Measurements from ENCODE around the gene MGST2.

MGST2 gene

DNA sequence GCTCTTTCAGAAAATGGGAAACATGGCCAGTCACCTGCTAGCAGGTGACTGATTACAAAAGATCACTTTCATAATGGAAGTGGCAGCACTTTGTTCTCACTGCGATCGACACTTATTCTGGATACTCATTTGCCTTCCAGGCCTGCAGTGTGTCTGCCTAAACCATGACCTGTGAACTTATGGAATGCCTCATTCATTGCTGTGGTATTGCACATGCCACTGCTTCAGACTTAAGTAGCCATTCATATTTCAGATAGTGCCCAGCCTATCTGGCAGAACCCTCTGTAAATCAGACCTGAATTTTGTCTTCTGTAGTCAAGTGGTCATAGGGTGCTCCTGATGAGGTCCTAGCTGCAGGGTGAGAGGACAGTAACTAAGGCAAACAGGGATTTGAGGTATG is 23.3 kb upstream of the MGST2 start:
- no peak for DNase-seq

DNA sequence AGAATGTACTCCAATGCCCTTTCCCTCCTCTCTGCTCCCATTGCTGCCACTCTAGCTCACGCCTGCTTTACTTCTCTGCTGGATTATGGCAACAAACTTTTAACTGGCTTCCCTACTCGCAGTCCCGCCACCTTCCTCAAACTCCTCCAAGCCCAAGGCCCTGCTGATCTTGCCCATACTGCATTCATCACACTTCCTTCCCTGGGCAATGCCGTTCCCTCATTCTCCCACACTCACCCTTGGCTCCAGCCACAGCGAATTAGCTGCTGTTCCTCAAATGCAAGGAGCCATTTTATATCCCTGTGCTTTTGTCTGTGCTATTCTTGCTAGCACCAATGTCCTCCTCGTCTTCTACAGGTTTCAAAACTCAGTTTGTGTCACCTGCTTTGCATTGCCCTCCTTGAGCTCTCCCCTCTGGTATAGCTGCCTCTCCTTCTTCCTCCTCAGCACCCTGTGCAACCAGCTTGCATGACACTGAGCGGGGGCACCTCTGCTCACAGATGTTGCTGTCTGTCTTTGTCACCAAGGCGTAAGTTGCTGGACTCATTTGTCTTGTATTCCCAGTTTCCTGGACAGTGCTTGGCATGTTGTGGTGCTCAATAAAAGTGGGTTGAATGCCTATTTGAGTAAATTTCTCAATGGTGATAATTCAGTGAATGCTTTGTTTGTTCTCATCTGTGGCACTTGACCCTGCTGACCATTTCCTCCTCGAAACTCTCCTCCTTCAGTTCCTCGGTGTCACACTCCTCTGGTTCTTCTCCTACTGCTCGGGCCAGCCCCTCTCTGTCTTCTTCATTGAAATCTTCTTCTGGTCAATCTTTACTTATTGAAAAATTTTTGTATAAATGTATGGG is 22.4 kb upstream of the MGST2 start:
- no peak for DNase-seq

DNA sequence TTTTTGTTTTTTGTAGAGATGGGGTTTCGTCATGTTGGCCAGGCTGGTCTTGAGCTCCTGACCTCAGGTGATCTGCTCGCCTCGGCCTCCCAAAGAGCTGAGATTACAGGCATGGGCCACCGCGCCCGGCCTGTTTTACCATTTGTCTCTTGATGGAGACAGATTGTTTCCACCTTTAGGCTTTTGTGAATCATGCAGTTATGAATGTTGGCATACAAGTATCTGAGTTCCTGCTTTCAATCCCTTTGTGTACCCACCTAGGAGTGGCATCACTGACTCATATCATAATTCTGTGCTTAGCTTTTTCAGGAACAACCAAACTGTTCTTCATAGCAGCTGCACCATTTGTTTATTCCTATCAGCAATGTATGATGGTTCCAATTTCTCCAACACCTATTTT is 20.2 kb upstream of the MGST2 start:
- no peak for DNase-seq

DNA sequence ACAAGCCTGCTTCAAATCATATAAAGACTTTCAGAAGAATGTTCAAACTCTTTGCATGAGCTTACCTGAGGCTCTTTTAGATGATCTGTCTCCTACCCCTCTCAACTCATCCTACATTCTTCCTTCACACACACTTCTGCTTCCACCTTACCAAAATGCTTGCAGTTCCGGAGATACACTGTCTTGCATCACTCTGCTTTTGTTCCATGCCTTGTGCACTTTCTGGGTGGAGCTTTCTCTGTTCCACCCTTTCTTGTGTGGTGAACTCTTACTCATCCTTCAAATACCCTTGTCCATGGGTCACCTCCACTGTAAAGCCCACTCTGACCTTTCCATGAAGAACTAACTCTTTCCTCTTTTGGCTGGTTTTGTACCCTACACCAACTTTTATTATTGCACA is 18.4 kb upstream of the MGST2 start:
- no peak for DNase-seq

DNA sequence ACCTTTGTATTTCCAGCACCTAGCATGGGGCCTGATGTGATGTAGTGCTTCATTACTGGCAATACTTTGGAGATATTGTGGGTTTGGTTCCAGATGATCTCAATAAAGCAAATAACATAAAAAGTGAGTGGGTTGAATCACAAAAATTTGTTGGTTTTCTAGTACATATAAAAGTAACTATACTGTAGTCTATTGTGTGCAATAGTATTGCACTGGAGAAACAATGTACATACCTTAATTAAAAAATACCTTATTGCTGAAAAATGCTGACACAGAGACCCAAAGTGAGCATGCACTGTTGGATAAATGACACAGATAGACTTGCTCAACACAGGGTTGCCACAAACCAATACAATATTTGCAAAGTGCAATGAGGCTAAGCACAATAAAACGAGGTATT is 17.7 kb upstream of the MGST2 start:
- DNase-seq = no peak

DNA sequence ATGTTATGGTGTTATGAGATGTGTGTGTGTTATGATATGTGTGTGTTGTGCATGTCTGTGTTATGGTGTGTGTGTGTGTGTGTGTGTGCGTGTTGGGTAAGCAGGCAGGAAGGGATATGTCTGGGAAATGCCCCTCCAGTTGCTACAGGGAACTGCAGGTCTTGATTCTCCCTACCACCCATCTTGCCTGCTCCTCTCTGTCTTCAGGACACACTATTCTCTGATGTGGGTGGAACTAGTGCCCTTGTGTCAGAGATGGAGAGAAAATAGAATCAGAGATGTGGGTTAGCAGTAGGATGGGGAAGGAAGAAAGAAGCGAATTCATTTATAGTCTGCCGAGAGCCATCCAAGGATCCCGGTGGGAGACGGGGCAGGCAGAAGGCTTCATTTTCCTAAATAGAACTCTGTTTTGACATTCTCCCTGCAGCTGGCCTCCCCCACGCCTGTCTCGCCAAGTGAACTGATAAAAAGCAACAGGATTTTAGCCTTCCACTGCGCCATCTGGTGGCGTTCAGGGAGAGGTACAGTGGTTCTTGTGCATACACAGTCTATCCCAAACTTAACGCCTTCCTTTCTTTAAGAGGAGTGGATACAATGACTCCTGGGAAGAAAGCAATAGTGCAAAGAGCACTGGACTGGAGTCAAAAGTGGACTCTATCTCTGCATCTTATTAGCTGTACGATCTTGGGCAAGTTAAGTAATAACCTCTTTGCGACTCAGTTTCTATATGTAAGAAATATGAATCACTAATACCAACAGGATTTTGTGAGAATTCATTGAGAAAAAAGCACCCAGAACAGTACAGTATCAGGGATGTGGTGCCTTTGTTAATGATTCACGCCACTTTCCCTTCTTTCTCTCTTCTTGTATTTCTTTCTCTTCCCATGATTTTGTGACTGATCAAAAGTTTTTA is 14.1 kb upstream of the MGST2 start:
- DNase-seq = peak; percentile 72

DNA sequence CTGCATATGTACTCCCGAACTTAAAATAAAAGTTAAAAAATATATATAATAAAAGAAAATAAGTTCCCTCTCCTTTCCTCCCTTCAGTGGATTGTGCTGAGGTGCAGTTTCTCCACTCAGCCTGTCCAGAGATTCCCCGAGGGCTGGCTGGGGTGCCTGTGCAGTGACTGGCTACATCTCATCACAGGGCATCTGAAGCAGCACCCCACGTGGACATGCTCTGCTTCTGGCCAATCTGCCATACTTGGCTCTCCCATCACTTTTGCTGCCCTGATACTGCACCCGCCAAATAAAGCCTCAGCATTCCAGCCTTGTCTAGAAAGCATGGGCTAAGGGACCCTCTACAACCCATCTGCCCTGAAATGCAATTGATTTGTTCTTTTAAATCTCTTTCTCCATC is 11.1 kb upstream of the MGST2 start:
- no peak for DNase-seq

DNA sequence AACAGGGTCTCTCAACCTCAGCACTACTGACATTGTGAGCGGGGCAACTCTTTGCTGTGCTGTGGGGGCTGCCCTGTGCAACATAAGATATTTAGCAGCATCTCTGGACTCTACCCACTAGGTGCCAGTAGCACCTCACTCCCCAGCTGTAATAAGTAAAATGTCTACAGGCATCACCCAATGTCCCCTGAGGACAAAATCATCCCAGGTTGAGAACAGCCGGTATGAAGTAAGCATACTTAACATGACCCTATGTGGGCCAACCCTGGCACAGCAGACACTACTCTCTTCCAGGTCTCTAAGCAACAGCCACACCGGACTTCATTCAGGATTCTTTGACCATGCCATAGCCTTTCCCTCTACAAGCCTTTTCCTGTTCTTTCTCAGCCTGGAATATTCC is 10.5 kb upstream of the MGST2 start:
- no peak for DNase-seq

DNA sequence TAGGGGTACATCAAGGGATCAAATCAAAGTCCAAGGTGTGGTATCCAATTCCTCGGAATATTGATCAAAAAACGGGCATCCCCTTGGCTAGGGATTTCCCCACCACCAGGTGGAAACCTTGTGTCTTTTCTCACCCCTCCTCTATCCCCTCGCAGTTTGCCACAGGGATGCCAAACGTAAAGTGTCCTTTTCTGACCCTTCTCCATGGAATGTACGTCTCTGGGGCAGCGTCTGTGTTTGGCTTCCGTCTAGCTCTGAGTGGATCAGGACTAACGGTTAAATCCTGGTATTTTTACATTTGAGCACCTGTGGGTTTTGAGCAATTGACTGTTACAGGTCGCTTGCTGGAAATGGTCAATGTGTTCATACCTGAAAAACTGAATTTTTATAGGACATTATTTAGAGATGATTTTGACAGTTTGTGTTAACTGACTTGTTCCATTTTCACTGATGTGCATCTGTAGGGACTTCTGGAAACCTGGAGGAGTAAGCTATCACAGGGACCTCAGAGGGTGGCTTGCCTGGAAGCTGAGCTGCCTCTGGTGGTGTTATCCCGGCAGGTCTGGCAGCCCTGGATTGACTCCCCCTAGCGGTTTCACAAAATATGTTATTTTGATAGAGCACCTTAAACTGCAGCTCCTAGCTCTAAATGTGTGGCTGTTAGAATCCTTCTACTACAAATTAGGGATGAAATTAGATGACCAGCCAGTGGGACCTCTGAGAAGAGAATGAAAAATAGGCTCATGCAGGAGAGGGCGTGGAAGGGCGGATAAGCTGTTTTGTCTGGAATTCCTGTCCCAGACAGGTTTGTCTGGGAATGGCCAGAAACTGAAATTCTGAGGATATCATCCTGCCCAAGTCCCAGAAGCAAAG is 8.8 kb upstream of the MGST2 start:
- DNase-seq = peak; percentile 58

DNA sequence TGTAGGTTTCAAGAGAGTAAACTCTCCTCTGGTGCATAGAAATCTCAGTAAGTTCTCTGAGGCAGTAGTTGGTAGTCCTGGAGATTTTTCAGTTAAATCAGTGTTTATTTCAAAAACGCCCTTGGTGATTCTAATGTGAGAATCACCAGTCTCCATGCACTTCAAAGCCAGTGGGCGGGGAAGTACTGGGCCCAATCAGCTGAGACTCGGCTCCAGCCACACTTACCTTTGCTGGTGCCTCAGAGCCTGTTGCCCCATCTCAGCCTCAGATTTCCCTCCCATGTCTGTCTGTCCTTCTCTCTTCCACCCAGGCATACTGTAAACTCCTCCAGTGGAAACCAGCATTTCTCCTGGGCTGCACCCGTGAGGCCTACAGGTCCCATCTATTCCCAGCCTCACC is 7.4 kb upstream of the MGST2 start:
- DNase-seq = no peak

DNA sequence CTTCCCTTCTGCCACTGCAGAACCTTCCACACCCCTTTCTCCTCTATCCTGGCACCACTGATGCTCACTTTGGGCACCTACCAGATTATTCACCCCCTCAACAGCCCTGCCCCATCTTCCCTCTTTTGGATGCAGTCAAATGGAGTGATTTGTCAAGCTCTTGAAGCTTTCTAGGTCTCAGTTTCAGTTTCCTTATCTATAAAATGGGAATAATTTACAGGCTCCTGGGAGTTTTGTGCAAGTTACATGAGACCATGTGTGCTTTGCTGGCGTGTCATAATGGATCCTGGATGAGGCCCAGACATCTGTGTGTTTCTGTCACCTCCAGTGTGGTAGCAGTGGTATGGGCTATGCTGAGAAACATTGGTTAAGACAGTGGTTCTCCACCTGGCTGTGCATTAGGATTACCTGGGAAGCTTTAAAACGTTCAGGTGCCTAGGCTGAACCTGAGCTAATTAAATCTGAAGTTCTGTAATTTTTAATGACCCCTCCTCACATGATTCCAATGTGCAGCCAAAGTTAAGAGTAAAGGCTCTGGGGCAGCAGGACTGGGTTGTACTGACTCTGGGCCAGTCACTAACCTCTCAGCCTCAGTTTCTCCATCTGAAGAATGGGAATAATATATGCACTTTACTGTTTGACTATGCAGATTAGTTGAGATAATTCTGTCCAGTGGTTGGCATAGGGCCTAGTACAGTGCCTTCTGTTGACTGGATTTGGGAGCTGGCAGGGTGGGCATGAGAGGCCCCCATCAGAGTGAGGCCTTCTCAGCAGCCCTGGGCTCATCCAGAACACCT is 6.8 kb upstream of the MGST2 start:
- no peak for DNase-seq

DNA sequence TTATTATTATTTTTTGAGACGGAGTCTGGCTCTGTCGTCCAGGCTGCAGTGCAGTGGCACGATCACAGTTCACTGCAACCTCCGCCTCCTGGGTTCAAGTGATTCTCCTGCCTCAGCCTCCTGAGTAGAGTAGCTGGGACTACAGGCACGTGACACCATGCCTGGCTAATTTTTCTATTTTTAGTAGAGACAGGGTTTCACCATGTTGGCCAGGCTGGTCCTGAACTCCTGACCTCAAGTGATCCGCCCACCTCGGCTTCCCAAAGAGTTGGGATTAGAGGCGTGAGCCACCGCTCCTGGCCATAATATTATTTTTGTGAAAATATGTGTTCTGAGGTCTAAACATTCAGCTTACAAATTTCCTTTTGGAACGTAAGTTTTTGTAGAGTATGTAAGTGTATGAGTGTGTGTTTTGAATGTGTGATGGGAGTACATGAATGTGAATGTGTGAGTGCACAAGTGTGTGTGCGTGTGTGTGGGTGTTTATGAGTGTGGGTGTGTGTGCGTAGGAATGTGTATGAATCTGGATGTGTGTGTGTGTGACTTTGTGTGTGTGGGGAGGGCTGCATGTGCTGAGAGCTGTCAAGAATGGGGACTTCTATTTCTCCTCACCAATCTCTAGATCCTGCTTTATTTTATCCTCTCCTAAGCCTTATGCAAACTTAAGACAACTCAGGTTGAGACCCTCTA is 5.7 kb upstream of the MGST2 start:
- DNase-seq = no peak

DNA sequence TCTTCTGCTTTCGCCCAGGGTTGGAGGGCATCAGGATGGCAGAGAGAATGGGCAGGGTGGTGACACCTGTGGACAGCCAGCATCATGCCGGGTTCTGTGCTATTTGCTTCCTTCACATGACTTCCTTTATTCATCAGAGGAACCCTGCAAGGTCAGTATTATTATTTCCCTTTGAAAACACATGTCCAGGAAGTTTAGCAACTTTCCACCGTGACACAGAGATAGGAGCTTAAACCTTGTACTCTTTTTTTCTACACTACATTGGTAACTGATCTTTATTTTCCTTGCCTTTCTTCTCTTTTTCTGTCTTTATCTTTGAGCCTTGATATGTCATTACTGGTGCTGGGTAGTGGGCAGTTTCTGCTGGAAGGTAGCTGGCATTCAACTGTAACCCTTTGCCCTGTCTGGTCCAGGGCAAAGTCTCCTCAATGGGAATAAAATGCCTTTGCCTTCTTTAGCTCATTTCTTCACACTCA is 5.0 kb upstream of the MGST2 start:
- no peak for DNase-seq

DNA sequence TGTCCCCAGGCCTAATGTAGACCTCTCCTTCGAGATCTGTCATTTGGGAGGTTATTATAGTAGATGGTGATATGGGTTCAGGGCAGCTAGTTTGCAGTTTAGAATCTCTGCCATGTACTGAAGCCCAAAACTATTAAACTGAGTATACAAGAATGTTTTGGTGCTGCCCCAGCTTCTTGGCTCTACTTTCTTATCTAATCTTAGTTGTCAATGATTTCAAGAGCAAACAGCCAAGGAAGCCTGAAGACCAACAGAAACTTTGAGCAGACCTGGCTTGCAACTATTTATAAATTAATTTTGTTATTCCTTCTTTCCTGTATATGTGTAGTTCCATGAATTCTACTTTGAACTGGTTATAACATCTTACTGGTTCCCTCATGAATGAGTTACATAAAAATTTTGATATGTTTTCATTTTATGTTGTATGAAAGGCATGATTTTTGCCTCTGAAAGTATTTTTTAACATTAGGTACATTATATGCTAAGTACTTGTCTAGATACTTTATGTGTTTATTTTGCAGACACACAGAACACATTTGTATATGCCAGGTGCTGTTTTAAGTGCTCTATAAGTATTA is 2.0 kb upstream of the MGST2 start:
- no peak for DNase-seq

DNA sequence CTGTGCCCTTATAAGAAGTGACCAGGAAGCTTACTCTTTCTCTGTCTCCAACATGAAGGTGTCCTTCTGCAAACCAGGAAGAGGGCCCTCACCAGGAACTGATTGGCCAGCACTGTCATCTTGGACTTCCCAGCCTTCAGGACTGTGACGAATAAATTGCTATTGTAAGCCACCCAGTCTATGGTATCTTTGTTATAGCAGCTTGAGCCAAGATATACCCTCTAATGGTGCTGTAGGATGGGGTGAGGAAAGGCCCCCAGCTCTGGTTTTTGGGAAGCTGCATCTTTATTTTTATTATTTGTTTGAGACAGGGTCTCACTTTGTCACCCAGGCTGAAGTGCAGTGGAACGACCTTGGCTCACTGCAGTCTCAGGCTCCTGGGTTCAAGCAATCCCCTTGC is 1.2 kb upstream of the MGST2 start:
- DNase-seq = no peak

DNA sequence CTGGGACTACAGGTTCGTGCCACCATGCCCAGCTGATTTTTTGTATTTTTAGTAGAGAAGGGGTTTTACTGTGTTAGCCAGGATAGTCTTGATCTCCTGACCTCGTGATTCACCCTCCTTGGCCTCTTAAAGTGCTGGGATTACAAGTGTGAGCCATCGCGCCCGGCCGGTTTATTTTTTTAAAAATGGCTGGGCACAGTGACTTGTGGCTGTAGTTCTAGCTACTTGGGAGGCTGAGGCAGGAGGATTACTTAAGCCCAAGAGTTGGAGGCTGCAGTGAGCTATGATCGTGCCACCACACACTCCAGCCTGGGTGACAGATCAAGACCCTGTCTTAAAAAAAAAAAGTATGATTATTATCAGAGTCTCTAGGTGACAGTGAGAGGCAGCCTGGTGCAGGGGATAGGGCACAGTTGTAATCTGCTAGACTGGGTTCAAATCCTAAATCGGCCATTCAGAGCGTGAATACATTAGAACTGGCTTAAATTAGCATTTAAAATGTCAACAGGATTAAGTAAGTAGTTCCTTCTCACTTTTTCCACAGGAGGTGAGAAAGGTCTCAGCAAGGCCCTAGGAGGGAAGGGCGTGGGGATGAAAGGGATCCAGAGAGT is 435 bp upstream of the MGST2 start:
- DNase-seq = no peak

DNA sequence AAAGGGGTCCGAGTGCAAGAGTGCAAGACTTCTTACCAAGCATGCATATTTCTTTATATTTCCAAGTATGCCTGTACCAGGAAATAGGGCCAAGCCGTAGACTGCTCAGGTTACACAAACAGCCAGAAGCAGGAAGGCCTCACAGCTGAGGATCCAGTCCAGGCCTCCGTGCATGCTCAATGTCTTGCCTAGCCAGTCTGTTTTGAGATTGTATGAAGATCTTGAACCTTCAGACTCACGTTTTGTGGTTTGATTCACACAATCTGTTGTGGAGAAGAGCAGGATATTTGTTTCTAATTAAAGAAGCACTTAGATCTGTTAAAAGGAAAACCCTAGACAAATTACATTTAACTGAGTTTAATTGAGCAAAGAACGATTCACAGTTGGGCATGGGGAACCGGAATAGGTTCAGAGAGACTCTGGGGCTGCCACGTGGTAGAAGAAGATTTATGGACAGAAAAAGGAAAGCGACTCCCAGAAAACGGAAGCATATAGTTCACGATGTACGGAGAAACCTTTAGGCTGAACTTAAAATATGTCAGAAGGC is 1.2 kb downstream of the MGST2 start:
- peak; percentile 66 for DNase-seq

DNA sequence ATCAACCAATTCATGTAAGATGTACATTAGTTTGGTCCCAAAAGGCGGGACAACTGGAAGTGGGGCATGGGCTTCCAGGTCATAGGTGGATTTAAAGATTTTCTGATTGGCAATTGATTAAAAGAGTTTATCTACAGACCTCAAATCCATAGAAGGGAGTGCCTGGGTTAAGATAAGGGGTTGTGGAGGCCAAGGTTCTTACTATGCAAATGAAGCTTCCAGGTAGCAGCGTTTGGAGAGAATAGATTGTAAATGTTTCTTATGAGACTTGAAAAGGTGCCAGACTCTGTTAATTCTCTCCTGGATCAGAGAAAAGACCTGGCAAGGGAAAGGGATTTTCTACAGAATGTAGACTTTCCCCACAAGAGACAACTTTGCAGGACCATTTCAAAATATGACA is 2.4 kb downstream of the MGST2 start:
- DNase-seq = no peak

DNA sequence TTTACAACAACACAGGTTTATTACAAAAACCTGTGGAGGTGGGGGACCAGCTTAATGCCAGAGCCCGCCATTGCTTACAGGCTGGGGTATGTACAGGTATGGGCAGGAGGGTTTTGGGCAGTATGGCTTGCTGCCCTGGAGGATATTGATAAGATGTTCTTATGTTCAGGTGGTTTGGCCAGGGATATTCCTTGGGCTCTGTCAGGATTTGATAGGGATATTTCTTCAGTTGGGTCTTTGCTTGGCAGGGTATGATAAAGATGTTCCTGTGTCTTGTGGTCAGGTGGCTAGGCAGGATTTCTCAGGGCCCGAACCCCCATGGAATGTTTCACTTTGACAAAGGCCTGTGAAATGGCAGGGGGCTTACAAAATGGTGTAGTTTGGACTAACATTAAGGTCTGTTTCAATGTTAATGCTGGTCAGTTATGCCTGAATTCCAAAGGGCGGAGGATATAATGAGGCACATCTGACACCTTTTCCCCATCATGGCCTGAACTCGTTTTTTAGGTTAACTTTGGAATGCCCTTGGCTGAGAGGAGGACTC is 3.1 kb downstream of the MGST2 start:
- no peak for DNase-seq

DNA sequence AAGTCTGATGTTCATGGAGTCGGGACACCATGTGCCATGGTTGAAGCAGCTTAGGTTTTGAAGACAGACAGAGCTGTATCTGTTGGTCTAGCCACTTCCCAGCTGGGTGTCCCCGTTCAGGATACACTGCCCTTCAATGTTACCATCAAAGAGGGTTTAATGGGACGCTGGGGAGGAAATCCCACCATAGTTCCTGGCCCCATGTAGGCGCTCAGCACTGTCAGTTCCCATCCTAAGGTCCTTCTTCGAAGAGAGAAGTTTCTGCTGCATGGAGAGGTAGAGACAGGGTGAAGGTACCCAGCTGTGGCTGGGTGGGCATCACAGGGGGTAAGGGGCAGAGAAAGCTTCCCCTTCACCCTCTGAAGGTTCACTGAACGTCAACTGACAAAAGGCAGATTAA is 3.7 kb downstream of the MGST2 start:
- DNase-seq = no peak
